ENCODE results near the gene FARSA.
"Not testable (repeated sequence)": the region's sequence is repeated elsewhere in the genome, so short reads cannot be mapped to it uniquely, and the experiment has no call there.

FARSA gene

DNA sequence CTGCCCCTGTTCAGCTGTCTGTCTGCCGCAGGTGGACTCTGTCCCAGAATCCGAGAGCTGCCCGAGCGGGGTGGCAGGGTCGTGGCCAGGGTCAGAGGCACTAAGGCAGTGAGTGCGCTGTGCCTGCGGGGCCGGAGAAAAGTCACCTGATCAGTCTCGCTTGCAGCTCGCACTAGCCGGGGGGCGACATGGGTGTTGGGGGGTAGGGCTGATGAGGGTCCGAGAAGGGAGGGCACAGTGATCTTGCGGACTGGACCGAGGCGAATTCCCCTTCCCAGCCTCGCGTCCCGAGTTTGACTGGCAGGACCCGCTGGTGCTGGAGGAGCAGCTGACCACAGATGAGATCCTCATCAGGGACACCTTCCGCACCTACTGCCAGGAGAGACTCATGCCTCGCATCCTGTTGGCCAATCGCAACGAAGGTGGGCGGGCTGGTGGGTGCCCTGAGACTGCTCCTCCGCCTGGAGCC lies 41.9 kb downstream of the FARSA start:
- peak overlapping the region; percentile 36 for H2AK5ac ChIP-seq (ENCODE audit: low read depth, low read length)
- peak overlapping the region; percentile 90 to 99 for H3K4me3 ChIP-seq (ENCODE audit: low read length in 2 of 2)
- H3K4me2 ChIP-seq (ENCODE audit: insufficient read depth, low read length, poor library complexity, severe bottlenecking): peak overlapping the region; percentile 98
- H3K9ac ChIP-seq (ENCODE audit: low read depth, low read length, poor library complexity): peak overlapping the region; percentile 92
- H3K14ac ChIP-seq (ENCODE audit: low read length): peak overlapping the region; percentile 47
- no peak overlapping the region for H2BK12ac ChIP-seq (ENCODE audit: low read length)
- no peak overlapping the region for H4K8ac ChIP-seq (ENCODE audit: low read depth, low read length)
- peaks cover 0 to 26% (median 8%) of the 10 kb centered on the region in 3 experiments for H3K27me3 ChIP-seq (ENCODE audit: control insufficient read depth in 3 of 3, insufficient read depth in 3 of 3, low read depth in 1 of 3, low read length in 3 of 3)
- peaks cover 10% of the 10 kb centered on the region for H3K79me1 ChIP-seq (ENCODE audit: low read depth, low read length)
- H2AFZ ChIP-seq (ENCODE audit: low read length): peak overlapping the region; percentile 88
- peak overlapping the region; percentile 25 for H3K23ac ChIP-seq (ENCODE audit: low read depth, low read length, poor library complexity)
- no peak overlapping the region for H2BK120ac ChIP-seq (ENCODE audit: low read depth, low read length)
- no peak for DNase-seq (ENCODE audit: low spot score)
- H4K91ac ChIP-seq (ENCODE audit: low read depth, low read length, poor library complexity): no peak overlapping the region
- no peak overlapping the region for H3K18ac ChIP-seq (ENCODE audit: low read length)
- H3K27ac ChIP-seq (replicated peaks; ENCODE audit: low read length): no peak overlapping the region
- no peak overlapping the region for H2BK5ac ChIP-seq (ENCODE audit: low read length)
- H3K9me3 ChIP-seq (replicated peaks in 1 of 2; ENCODE audit: control insufficient read depth in 2 of 2, insufficient read depth in 1 of 2, low read depth in 1 of 2, low read length in 2 of 2): peaks cover 0 to 2% of the 10 kb centered on the region in 2 donors
- WGBS, 2 donors (ENCODE audit: extremely low coverage in 2 of 2, insufficient read length in 2 of 2, insufficient replicate concordance in 1 of 2): no CpG with 5 or more reads among the region's 26 CpGs
- peaks cover 4 to 8% of the 10 kb centered on the region in 2 donors for H3K4me1 ChIP-seq (ENCODE audit: control insufficient read depth in 2 of 2, insufficient read depth in 1 of 2, low read depth in 1 of 2, low read length in 2 of 2)
- no peak overlapping the region for H3K4ac ChIP-seq (ENCODE audit: low read length)
- no peak overlapping the region for H2BK15ac ChIP-seq (ENCODE audit: low read length)
- H3K36me3 ChIP-seq (replicated peaks in 1 of 2; ENCODE audit: control insufficient read depth in 2 of 2, insufficient read depth in 2 of 2, low read length in 2 of 2): peaks cover 21 to 29% of the 10 kb centered on the region in 2 donors

DNA sequence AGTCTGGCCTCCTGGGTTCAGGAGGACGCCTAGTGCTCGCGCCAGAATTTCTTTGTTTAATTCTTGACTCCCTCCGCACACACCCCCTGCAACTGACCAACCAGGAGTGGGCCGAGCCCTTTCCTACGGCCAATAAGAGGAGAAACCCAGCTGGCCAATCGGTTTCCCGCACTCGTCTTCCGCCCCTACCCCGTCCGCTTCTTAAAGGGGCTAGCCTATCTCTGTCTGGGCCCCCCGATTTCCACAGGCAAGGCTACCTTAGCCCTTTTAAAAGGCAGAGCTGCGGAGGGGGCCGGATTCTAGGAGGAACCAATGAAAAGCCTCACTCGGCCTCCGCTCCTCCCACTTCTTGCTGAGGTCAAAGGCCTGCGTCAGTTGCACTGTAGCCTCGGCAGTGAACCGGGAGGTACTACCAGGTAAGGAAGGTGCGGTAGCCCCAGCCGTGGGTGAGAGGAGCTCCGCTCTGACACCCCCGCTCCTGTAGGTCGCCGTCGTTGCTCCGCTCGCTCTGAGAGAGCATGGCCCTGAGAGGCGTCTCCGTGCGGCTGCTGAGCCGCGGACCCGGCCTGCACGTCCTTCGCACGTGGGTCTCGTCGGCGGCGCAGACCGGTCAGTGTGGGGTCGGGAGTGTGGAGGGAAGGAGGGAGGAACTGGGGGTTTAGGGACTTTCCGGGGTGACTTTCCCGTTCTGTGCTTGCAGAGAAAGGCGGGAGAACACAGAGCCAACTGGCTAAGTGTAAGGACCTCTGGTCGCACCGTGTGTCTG lies 42.5 kb downstream of the FARSA start, which contains the start of gene GCDH:
Gene GCDH, plus strand, starts transcription at position 374 of the 766 bp plus-strand sequence. Its CDS starts 145 bp downstream, at position 519.
- Histone ChIP-seq H3K27me3 (ENCODE audit: control insufficient read depth in 3 of 3, insufficient read depth in 3 of 3, low read depth in 1 of 3, low read length in 3 of 3) (peaks cover under 1 to 32% (median 14%) of the 10 kb centered on the region in 3 experiments), H2AK5ac (ENCODE audit: low read depth, low read length) (peak within 1 kb of the TSS; percentile 36), H3K18ac (ENCODE audit: low read length) (peak within 1 kb of the TSS; percentile 5), H3K4me2 (ENCODE audit: insufficient read depth, low read length, poor library complexity, severe bottlenecking) (peak within 1 kb of the TSS; percentile 98), H3K4ac (ENCODE audit: low read length) (no peak within 1 kb of the TSS), H2BK12ac (ENCODE audit: low read length) (no peak within 1 kb of the TSS), H2BK5ac (ENCODE audit: low read length) (no peak within 1 kb of the TSS), H3K9ac (ENCODE audit: low read depth, low read length, poor library complexity) (peak within 1 kb of the TSS; percentile 92), H3K36me3 (replicated peaks in 1 of 2; ENCODE audit: control insufficient read depth in 2 of 2, insufficient read depth in 2 of 2, low read length in 2 of 2) (peaks cover 17 to 23% of the 10 kb centered on the region in 2 donors), H2BK15ac (ENCODE audit: low read length) (no peak within 1 kb of the TSS), H3K4me3 (ENCODE audit: low read length in 2 of 2) (peak within 1 kb of the TSS; percentile 90 to 99), H3K27ac (replicated peaks; ENCODE audit: low read length) (peak within 1 kb of the TSS; percentile 52), H4K91ac (ENCODE audit: low read depth, low read length, poor library complexity) (no peak within 1 kb of the TSS), H3K79me1 (ENCODE audit: low read depth, low read length) (peaks cover 10% of the 10 kb centered on the region), H2BK120ac (ENCODE audit: low read depth, low read length) (no peak within 1 kb of the TSS), H2AFZ (ENCODE audit: low read length) (peak within 1 kb of the TSS; percentile 88), H3K23ac (ENCODE audit: low read depth, low read length, poor library complexity) (peak within 1 kb of the TSS; percentile 25), H4K8ac (ENCODE audit: low read depth, low read length) (no peak within 1 kb of the TSS), H3K9me3 (replicated peaks in 1 of 2; ENCODE audit: control insufficient read depth in 2 of 2, insufficient read depth in 1 of 2, low read depth in 1 of 2, low read length in 2 of 2) (peaks cover 0 to 2% of the 10 kb centered on the region in 2 donors), H3K14ac (ENCODE audit: low read length) (peak within 1 kb of the TSS; percentile 47), H3K4me1 (ENCODE audit: control insufficient read depth in 2 of 2, insufficient read depth in 1 of 2, low read depth in 1 of 2, low read length in 2 of 2) (peaks cover 4 to 8% of the 10 kb centered on the region in 2 donors)
- DNase-seq (ENCODE audit: low spot score): peak; percentile 98
- WGBS, 2 donors (ENCODE audit: extremely low coverage in 2 of 2, insufficient read length in 2 of 2, insufficient replicate concordance in 1 of 2): no CpG with 5 or more reads among the region's 49 CpGs

DNA sequence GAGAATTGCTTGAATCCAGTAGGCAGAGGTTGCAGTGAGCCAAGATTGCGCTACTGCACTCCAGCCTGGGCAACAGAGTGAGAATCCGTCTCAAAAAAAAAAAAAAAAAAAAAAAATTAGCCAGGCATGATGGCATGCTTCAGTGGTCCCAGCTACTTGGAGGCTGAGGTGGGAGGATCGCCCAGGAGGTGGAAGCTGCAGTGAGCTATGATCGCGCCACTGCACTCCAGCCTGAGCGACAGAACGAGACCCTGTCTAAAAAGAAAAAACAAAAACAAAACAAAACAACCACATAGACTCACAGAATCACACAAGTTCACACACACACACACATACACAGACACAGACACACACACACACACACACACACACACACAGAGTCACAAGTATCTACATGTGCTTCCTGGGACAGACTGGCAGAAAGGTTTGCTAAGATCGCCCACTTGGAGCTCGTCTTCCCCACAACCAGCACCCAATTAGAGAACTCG lies 43.2 kb downstream of the FARSA start:
- H3K4me3 ChIP-seq (ENCODE audit: low read length in 2 of 2): peak overlapping the region; percentile 84 to 90

DNA sequence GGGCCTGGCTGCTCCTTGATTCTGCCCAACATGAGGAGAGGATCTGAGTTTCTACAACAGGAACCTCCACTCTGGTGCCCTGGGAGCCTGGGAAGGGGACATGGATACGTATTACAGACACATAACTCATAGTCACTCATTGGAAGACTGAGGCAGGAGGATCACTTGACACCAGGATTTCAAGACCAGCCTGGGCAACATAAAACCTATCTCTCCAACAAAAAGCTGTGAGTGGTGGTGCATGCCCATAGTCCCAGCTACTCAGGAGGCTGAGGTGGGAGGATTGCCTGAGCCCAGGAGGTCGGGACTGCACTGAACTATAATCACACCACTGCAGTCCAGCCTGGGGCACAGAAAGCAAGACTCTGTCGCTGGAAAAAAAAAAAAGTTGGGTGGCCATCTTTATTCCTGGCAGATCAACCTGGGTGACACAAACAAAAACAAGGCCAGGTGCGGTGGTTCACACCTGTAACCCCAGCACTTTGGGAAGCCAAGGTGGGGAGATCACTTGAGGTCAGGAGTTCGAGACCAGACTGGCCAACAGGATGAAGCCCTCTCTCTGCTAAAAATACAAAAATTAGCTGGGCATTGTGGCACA lies 45.4 kb downstream of the FARSA start:
- Histone ChIP-seq H2BK12ac (ENCODE audit: low read length) (no peak overlapping the region), H3K36me3 (replicated peaks in 1 of 2; ENCODE audit: control insufficient read depth in 2 of 2, insufficient read depth in 2 of 2, low read length in 2 of 2) (peaks cover 0 to 1% of the 10 kb centered on the region in 2 donors), H3K14ac (ENCODE audit: low read length) (no peak overlapping the region), H3K9ac (ENCODE audit: low read depth, low read length, poor library complexity) (no peak overlapping the region), H3K4ac (ENCODE audit: low read length) (no peak overlapping the region), H3K9me3 (replicated peaks in 1 of 2; ENCODE audit: control insufficient read depth in 2 of 2, insufficient read depth in 1 of 2, low read depth in 1 of 2, low read length in 2 of 2) (peaks cover 11 to 13% of the 10 kb centered on the region in 2 donors), H3K23ac (ENCODE audit: low read depth, low read length, poor library complexity) (no peak overlapping the region), H4K91ac (ENCODE audit: low read depth, low read length, poor library complexity) (no peak overlapping the region), H3K4me1 (ENCODE audit: control insufficient read depth in 2 of 2, insufficient read depth in 1 of 2, low read depth in 1 of 2, low read length in 2 of 2) (peaks cover 4 to 8% of the 10 kb centered on the region in 2 donors), H4K8ac (ENCODE audit: low read depth, low read length) (no peak overlapping the region), H3K18ac (ENCODE audit: low read length) (no peak overlapping the region), H2AFZ (ENCODE audit: low read length) (no peak overlapping the region), H2BK15ac (ENCODE audit: low read length) (no peak overlapping the region), H2BK5ac (ENCODE audit: low read length) (no peak overlapping the region), H2AK5ac (ENCODE audit: low read depth, low read length) (no peak overlapping the region), H3K27ac (replicated peaks; ENCODE audit: low read length) (no peak overlapping the region), H3K79me1 (ENCODE audit: low read depth, low read length) (peaks cover 10% of the 10 kb centered on the region), H3K4me3 (ENCODE audit: low read length in 2 of 2) (no peak overlapping the region), H3K27me3 (ENCODE audit: control insufficient read depth in 3 of 3, insufficient read depth in 3 of 3, low read depth in 1 of 3, low read length in 3 of 3) (peaks cover 11 to 60% (median 39%) of the 10 kb centered on the region in 3 experiments), H2BK120ac (ENCODE audit: low read depth, low read length) (no peak overlapping the region), H3K4me2 (ENCODE audit: insufficient read depth, low read length, poor library complexity, severe bottlenecking) (no peak overlapping the region)
- WGBS, 2 donors (ENCODE audit: extremely low coverage in 2 of 2, insufficient read length in 2 of 2, insufficient replicate concordance in 1 of 2): no CpG with 5 or more reads among the region's 5 CpGs
- no peak for DNase-seq (ENCODE audit: low spot score)

More for the DNA sequence above, 43.2 kb downstream of the FARSA start:
- H3K23ac ChIP-seq (ENCODE audit: low read depth, low read length, poor library complexity); H3K18ac ChIP-seq (ENCODE audit: low read length); H4K91ac ChIP-seq (ENCODE audit: low read depth, low read length, poor library complexity); H3K4ac ChIP-seq (ENCODE audit: low read length); H2AK5ac ChIP-seq (ENCODE audit: low read depth, low read length); H3K14ac ChIP-seq (ENCODE audit: low read length); H4K8ac ChIP-seq (ENCODE audit: low read depth, low read length); H3K79me1 ChIP-seq (ENCODE audit: low read depth, low read length); H3K4me1 ChIP-seq (ENCODE audit: control insufficient read depth in 2 of 2, insufficient read depth in 1 of 2, low read depth in 1 of 2, low read length in 2 of 2); H2BK5ac ChIP-seq (ENCODE audit: low read length); H2BK120ac ChIP-seq (ENCODE audit: low read depth, low read length); DNase-seq (ENCODE audit: low spot score); H2BK15ac ChIP-seq (ENCODE audit: low read length); H3K9me3 ChIP-seq (replicated peaks in 1 of 2; ENCODE audit: control insufficient read depth in 2 of 2, insufficient read depth in 1 of 2, low read depth in 1 of 2, low read length in 2 of 2); H2BK12ac ChIP-seq (ENCODE audit: low read length): not testable (repeated sequence)
- H2AFZ ChIP-seq (ENCODE audit: low read length): peak overlapping the region; percentile 88
- peak overlapping the region; percentile 80 for H3K9ac ChIP-seq (ENCODE audit: low read depth, low read length, poor library complexity)
- peak overlapping the region; percentile 52 for H3K27ac ChIP-seq (replicated peaks; ENCODE audit: low read length)
- no CpG with 5 or more reads among the region's 10 CpGs for WGBS, 2 donors (ENCODE audit: extremely low coverage in 2 of 2, insufficient read length in 2 of 2, insufficient replicate concordance in 1 of 2)
- H3K4me2 ChIP-seq (ENCODE audit: insufficient read depth, low read length, poor library complexity, severe bottlenecking): peak overlapping the region; percentile 89
- H3K27me3 ChIP-seq (ENCODE audit: control insufficient read depth in 3 of 3, insufficient read depth in 3 of 3, low read depth in 1 of 3, low read length in 3 of 3): peaks cover 3 to 38% (median 21%) of the 10 kb centered on the region in 3 experiments
- peaks cover 15 to 21% of the 10 kb centered on the region in 2 donors for H3K36me3 ChIP-seq (replicated peaks in 1 of 2; ENCODE audit: control insufficient read depth in 2 of 2, insufficient read depth in 2 of 2, low read length in 2 of 2)
